H9 (cell line): ENCODE results near the gene MN1. TPM values are rescaled to one million over a fixed set of nuclear protein-coding genes. Genes with fewer than 3 reads are reported as not detected.

ENCODE experiments used
- DNase-seq: peaks from one replicate; pipeline ENCODE4 v3.0.0-alpha.2; 2017
- H2AFZ ChIP-seq: one replicate; pipeline ENCODE4 v1.6.1; 2013; ENCODE audit warnings: mild to moderate bottlenecking, low read length, control low read depth, moderate library complexity
- H2AK5ac ChIP-seq: 2 replicates; pipeline ENCODE4 v1.6.1; 2013; ENCODE audit warnings: low read length, control low read depth, mixed read lengths; ENCODE audit not compliant: insufficient read length
- H2BK120ac ChIP-seq: one replicate; pipeline ENCODE4 v1.6.1; 2013; ENCODE audit warnings: low read depth, mild to moderate bottlenecking, low read length, control low read depth, inconsistent platforms; ENCODE audit not compliant: poor library complexity, severe bottlenecking
- H2BK12ac ChIP-seq: 2 replicates; pipeline ENCODE4 v1.6.1; 2013; ENCODE audit warnings: low read length, control low read depth, mixed read lengths, low read depth; ENCODE audit not compliant: insufficient read length
- H2BK15ac ChIP-seq: 2 replicates; pipeline ENCODE4 v1.6.1; 2013; ENCODE audit warnings: low read depth, low read length, control low read depth
- H2BK20ac ChIP-seq: one replicate; pipeline ENCODE4 v1.6.1; 2013; ENCODE audit warnings: low read depth, mild to moderate bottlenecking, low read length, control low read depth, inconsistent platforms; ENCODE audit not compliant: poor library complexity, severe bottlenecking
- H2BK5ac ChIP-seq: 2 replicates; pipeline ENCODE4 v1.6.1; 2013; ENCODE audit warnings: low read length, control low read depth, mixed read lengths; ENCODE audit not compliant: insufficient read length
- H3K14ac ChIP-seq: 2 replicates; pipeline ENCODE4 v1.6.1; 2013; ENCODE audit warnings: low read length, control low read depth; ENCODE audit not compliant: insufficient read depth
- H3K18ac ChIP-seq: 2 replicates; pipeline ENCODE4 v1.6.1; 2013; ENCODE audit warnings: low read depth, mild to moderate bottlenecking, mixed read lengths, low read length, control low read depth; ENCODE audit not compliant: insufficient read length
- H3K23ac ChIP-seq: 2 replicates; pipeline ENCODE4 v1.6.1; 2013; ENCODE audit warnings: low read length, control low read depth, mixed read lengths, low read depth; ENCODE audit not compliant: insufficient read length
- H3K23me2 ChIP-seq: 2 replicates; pipeline ENCODE4 v1.6.1; 2013; ENCODE audit warnings: low read depth, mild to moderate bottlenecking, mixed read lengths, low read length, control low read depth; ENCODE audit not compliant: insufficient read length, poor library complexity, severe bottlenecking
- H3K27ac ChIP-seq: 2 replicates; pipeline ENCODE4 v1.5.1; 2013; ENCODE audit warnings: low read length, control low read depth, mixed read lengths, low read depth; ENCODE audit not compliant: insufficient read length
- H3K27me3 ChIP-seq: 2 replicates; pipeline ENCODE4 v1.6.1; 2013; ENCODE audit warnings: low read length, control low read depth, inconsistent platforms; ENCODE audit not compliant: insufficient read depth
- H3K4ac ChIP-seq: 2 replicates; pipeline ENCODE4 v1.6.1; 2013; ENCODE audit warnings: low read depth, mild to moderate bottlenecking, control low read depth, inconsistent platforms, low read length, moderate library complexity
- H3K4me1 ChIP-seq: 2 replicates; pipeline ENCODE4 v1.6.1; 2013; ENCODE audit warnings: low read length, control low read depth, inconsistent platforms; ENCODE audit not compliant: insufficient read depth
- H3K4me2 ChIP-seq: 2 replicates; pipeline ENCODE4 v1.6.1; 2013; ENCODE audit warnings: low read length, control low read depth, mixed read lengths; ENCODE audit not compliant: insufficient read length, insufficient read depth
- H3K56ac ChIP-seq: 2 replicates; pipeline ENCODE4 v1.6.1; 2013; ENCODE audit warnings: low read depth, mild to moderate bottlenecking, mixed read lengths, low read length, control low read depth; ENCODE audit not compliant: insufficient read length
- H3K79me1 ChIP-seq: 2 replicates; pipeline ENCODE4 v1.6.1; 2013; ENCODE audit warnings: low read depth, mild to moderate bottlenecking, moderate library complexity, low read length, control low read depth, inconsistent platforms; ENCODE audit not compliant: insufficient read depth, poor library complexity, severe bottlenecking
- H3K79me2 ChIP-seq: 2 replicates; pipeline ENCODE4 v1.6.1; 2013; ENCODE audit warnings: low read length, control low read depth, inconsistent platforms; ENCODE audit not compliant: insufficient read depth
- H3K9ac ChIP-seq: 2 replicates; pipeline ENCODE4 v1.6.1; 2013; ENCODE audit warnings: low read length, control low read depth, mixed read lengths; ENCODE audit not compliant: insufficient read length; ENCODE audit errors: extremely low read depth
- H3K9me3 ChIP-seq: one replicate; pipeline ENCODE4 v1.6.1; 2013; ENCODE audit warnings: low read depth, low read length, inconsistent platforms; ENCODE audit not compliant: control insufficient read depth
- H3T11ph ChIP-seq: one replicate; pipeline ENCODE4 v1.6.1; 2013; ENCODE audit warnings: mild to moderate bottlenecking, low read length, control low read depth, inconsistent platforms
- H4K20me1 ChIP-seq: one replicate; pipeline ENCODE4 v1.6.1; 2013; ENCODE audit not compliant: control insufficient read depth, insufficient read length, insufficient read depth
- H4K5ac ChIP-seq: 2 replicates; pipeline ENCODE4 v1.6.1; 2013; ENCODE audit warnings: low read depth, mild to moderate bottlenecking, mixed read lengths, low read length, control low read depth; ENCODE audit not compliant: insufficient read length
- H4K8ac ChIP-seq: replicated peaks from 2 replicates; pipeline ENCODE4 v1.6.1; 2013; ENCODE audit warnings: low read length, control low read depth, mixed read lengths, low read depth; ENCODE audit not compliant: insufficient read length
- H4K91ac ChIP-seq: 2 replicates; pipeline ENCODE4 v1.6.1; 2013; ENCODE audit warnings: low read depth, mild to moderate bottlenecking, moderate library complexity, mixed read lengths, low read length, control low read depth; ENCODE audit not compliant: insufficient read length
- H3K27ac Mint-ChIP-seq, 3 experiments: 2 replicates in 2 of 3; 3 replicates in 1 of 3; pipeline ENCODE4 v1.8.0; 2020 to 2021; ENCODE audit warnings: mixed read lengths in 3 of 3, mild to moderate bottlenecking in 1 of 3, moderate library complexity in 1 of 3
- H3K27me3 Mint-ChIP-seq: 2 replicates; pipeline ENCODE4 v1.8.0; 2021; ENCODE audit warnings: low read depth, mild to moderate bottlenecking, moderate library complexity, mixed read lengths
- H3K36me3 Mint-ChIP-seq, 3 experiments: 2 replicates in 2 of 3; 3 replicates in 1 of 3; pipeline ENCODE4 v1.8.0; 2020 to 2021; ENCODE audit warnings: low read depth in 3 of 3, mixed read lengths in 3 of 3; ENCODE audit not compliant: insufficient read depth in 1 of 3
- H3K4me1 Mint-ChIP-seq, 2 experiments: 2 replicates each; pipeline ENCODE4 v1.8.0; 2020; ENCODE audit warnings: mixed read lengths in 2 of 2
- H3K4me3 Mint-ChIP-seq, 2 experiments: 2 replicates in 1 of 2; 3 replicates in 1 of 2; pipeline ENCODE4 v1.8.0; 2020 to 2021; ENCODE audit warnings: mild to moderate bottlenecking in 2 of 2, mixed read lengths in 2 of 2, moderate library complexity in 1 of 2
- H3K9me3 Mint-ChIP-seq, 2 experiments: 2 replicates in 1 of 2; 3 replicates in 1 of 2; pipeline ENCODE4 v1.8.0; 2020; ENCODE audit warnings: mild to moderate bottlenecking in 2 of 2, mixed read lengths in 2 of 2, moderate library complexity in 1 of 2
- CTCF ChIP-seq: fragments of 200-600 bp; sonication (generic); conservative IDR thresholded peaks from 3 replicates; pipeline ENCODE4 v1.8.0; 2021; ENCODE audit warnings: antibody characterized with exemption, mild to moderate bottlenecking
- WGBS: extraction: QIAGEN DNeasy Blood & Tissue Kit; methylation state at CpG from one replicate; pipeline ENCODE4 v1.1.7; 2013; ENCODE audit warnings: missing lambda C conversion rate, low lambda C conversion rate, mixed read lengths; ENCODE audit not compliant: insufficient read length; ENCODE audit errors: extremely low coverage; 5-methylcytosine and 5-hydroxymethylcytosine counted together
- total RNA-seq: library from RNA; stranded (reverse); gene quantifications from 2 replicates; pipeline ENCODE4 v1.2.1, GENCODE V29; 2021

The MN1 gene
- total RNA-seq, 1 experiment from 2014 or later: 2.8 TPM

- Mint-ChIP-seq H3K4me1 (peaks cover 39 to 44% of the 10 kb centered on the region in 2 experiments), H3K9me3 (no peaks in the 10 kb centered on the region), H3K27me3 (no peaks in the 10 kb centered on the region), H3K4me3 (no peak overlapping the region), H3K27ac (no peak overlapping the region; a peak in 1 of 7 replicates), H3K36me3 (peaks cover 9 to 29% (median 23%) of the 10 kb centered on the region in 3 experiments; a peak in 6 of 7 replicates)
- Histone ChIP-seq H3K79me2 (no peaks in the 10 kb centered on the region), H3K56ac (no peak overlapping the region), H3K9me3 (no peaks in the 10 kb centered on the region), H3K23me2 (no peaks in the 10 kb centered on the region), H4K8ac (no peak overlapping the region), H2AFZ (no peak overlapping the region), H3K27me3 (no peaks in the 10 kb centered on the region), H3K14ac (no peak overlapping the region), H3K18ac (peak overlapping the region; percentile 27), H2BK20ac (no peak overlapping the region), H2AK5ac (no peak overlapping the region), H2BK12ac (no peak overlapping the region), H2BK120ac (no peak overlapping the region), H3T11ph (no peak overlapping the region), H3K27ac (no peak overlapping the region), H3K23ac (no peak overlapping the region), H3K4me2 (no peak overlapping the region), H4K20me1 (no peaks in the 10 kb centered on the region), H2BK15ac (no peak overlapping the region), H3K79me1 (no peaks in the 10 kb centered on the region), H4K91ac (no peak overlapping the region), H4K5ac (no peak overlapping the region), H3K4ac (no peak overlapping the region), H3K9ac (no peak overlapping the region), H2BK5ac (no peak overlapping the region), H3K4me1 (peaks cover 21% of the 10 kb centered on the region)
- no peak for TF ChIP-seq CTCF
- DNase-seq: no peak
- no CpG with 5 or more reads among the region's 1 CpG for WGBS
Observed at GRCh38 chr22:27848005-27848404, 46.4 kb upstream of the MN1 start.
